Measurements from ENCODE around the gene CREBZF. TPM values are rescaled to one million over a fixed set of nuclear protein-coding genes. Genes with fewer than 3 reads are reported as not detected.
A peak's percentile ranks its signal among the peaks of the same experiment; 100 is the strongest.

CREBZF gene
- total RNA-seq, 2 experiments from 2014 or later: 82.1 to 120 TPM

DNA sequence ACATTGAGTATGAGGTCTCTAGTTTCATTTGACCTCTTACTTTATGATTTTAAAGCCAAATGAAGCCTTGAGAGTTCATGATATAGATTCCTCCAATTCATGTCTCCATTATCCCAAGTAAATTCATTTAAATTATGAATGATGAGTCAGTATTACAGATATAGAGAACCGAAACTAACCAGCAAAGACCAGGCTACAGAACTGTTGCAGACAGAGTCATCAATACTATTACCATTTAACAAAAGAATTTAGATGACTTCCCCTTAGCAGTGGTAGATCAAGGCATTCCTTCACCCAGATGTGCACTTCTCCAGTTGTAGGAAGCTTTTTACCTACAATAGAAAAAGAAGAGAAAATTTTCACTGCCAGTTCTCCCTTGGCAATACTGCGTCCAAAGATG, 32.8 kb upstream of the CREBZF start:
- Histone ChIP-seq H2AFZ (ENCODE audit: low read length) (no peak overlapping the region), H3K79me2 (ENCODE audit: insufficient read depth, low read depth, low read length) (no peaks in the 10 kb centered on the region), H3K27ac (ENCODE audit: low read depth, low read length, poor library complexity, severe bottlenecking) (no peak overlapping the region), H3K4me1 (ENCODE audit: insufficient read depth, low read length, poor library complexity, severe bottlenecking) (no peaks in the 10 kb centered on the region), H3K9me3 (ENCODE audit: low read length) (no peaks in the 10 kb centered on the region), H3K4me3 (ENCODE audit: low read depth, low read length, poor library complexity, severe bottlenecking) (no peak overlapping the region), H3K4me2 (ENCODE audit: low read length) (no peak overlapping the region), H3K36me3 (ENCODE audit: insufficient read depth, low read length) (no peaks in the 10 kb centered on the region), H3K9me2 (ENCODE audit: insufficient read depth, low read length) (no peaks in the 10 kb centered on the region), H4K20me1 (ENCODE audit: insufficient read depth, low read length) (no peaks in the 10 kb centered on the region)
- TF ChIP-seq EZH2phosphoT487 (IDR thresholded peaks at IDR 0.05; ENCODE audit: borderline replicate concordance, low read depth, low read length): no peak
- TF ChIP-seq, protein P1, sequence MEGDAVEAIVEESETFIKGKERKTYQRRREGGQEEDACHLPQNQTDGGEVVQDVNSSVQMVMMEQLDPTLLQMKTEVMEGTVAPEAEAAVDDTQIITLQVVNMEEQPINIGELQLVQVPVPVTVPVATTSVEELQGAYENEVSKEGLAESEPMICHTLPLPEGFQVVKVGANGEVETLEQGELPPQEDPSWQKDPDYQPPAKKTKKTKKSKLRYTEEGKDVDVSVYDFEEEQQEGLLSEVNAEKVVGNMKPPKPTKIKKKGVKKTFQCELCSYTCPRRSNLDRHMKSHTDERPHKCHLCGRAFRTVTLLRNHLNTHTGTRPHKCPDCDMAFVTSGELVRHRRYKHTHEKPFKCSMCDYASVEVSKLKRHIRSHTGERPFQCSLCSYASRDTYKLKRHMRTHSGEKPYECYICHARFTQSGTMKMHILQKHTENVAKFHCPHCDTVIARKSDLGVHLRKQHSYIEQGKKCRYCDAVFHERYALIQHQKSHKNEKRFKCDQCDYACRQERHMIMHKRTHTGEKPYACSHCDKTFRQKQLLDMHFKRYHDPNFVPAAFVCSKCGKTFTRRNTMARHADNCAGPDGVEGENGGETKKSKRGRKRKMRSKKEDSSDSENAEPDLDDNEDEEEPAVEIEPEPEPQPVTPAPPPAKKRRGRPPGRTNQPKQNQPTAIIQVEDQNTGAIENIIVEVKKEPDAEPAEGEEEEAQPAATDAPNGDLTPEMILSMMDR (conservative IDR thresholded peaks at IDR 0.05; ENCODE audit: low read length): no peak
- CTCF ChIA-PET (ENCODE audit: unreplicated experiment): no interaction called here
- DNase-seq (ENCODE audit: low spot score): no peak
- intact Hi-C loops (cut with micrococcal nuclease; ENCODE audit: unreplicated experiment): loop anchor here (10.0 kb wide), 1 partner anchor 127 kb away; no protein-coding TSS in a partner anchor
- POLR2A ChIA-PET: interaction anchor here (1.2 kb wide), 1 partner anchor 100 kb away, joined by 3 read pairs; no protein-coding TSS in a partner anchor
- no TSS peak for BruUV-seq (replicated peaks)

DNA sequence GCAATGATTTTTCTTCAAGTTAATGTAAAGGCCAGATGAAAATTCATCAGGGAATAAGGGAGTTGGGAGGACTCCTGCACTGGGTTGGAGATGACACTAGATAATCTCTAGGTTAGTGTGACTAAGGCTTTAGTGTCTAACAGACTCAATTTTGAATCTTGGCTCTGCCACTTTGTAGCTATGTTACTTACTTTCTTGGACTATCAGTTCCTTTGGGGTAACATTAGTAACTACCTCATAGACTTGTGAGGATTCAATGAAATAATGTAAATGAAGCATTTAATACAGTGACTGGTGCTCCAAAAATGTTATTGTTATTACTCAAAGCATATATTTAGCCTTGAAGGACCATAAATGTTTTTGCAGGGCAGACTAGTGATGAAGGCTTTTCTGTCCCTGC, 30.6 kb upstream of the CREBZF start:
- POLR2A ChIA-PET: interaction anchor here (1.4 kb wide), 1 partner anchor 28 kb away, joined by 3 read pairs; no protein-coding TSS in a partner anchor
- CTCF ChIA-PET (ENCODE audit: unreplicated experiment): no interaction called here
- Histone ChIP-seq H3K36me3 (ENCODE audit: insufficient read depth, low read length) (no peaks in the 10 kb centered on the region), H3K4me3 (ENCODE audit: low read depth, low read length, poor library complexity, severe bottlenecking) (no peak overlapping the region), H3K27ac (ENCODE audit: low read depth, low read length, poor library complexity, severe bottlenecking) (no peak overlapping the region), H2AFZ (ENCODE audit: low read length) (no peak overlapping the region), H3K4me1 (ENCODE audit: insufficient read depth, low read length, poor library complexity, severe bottlenecking) (no peaks in the 10 kb centered on the region), H3K9me2 (ENCODE audit: insufficient read depth, low read length) (no peaks in the 10 kb centered on the region), H3K79me2 (ENCODE audit: insufficient read depth, low read depth, low read length) (no peaks in the 10 kb centered on the region), H3K9me3 (ENCODE audit: low read length) (no peaks in the 10 kb centered on the region), H4K20me1 (ENCODE audit: insufficient read depth, low read length) (no peaks in the 10 kb centered on the region), H3K4me2 (ENCODE audit: low read length) (no peak overlapping the region)
- DNase-seq (ENCODE audit: low spot score): no peak
- TF ChIP-seq, protein P1 (conservative IDR thresholded peaks at IDR 0.05; ENCODE audit: low read length): no peak
- TF ChIP-seq EZH2phosphoT487 (IDR thresholded peaks at IDR 0.05; ENCODE audit: borderline replicate concordance, low read depth, low read length): no peak
- intact Hi-C loops (cut with micrococcal nuclease; ENCODE audit: unreplicated experiment): loop anchor here (10.0 kb wide), 1 partner anchor 129 kb away; no protein-coding TSS in a partner anchor
- no TSS peak for BruUV-seq (replicated peaks)

DNA sequence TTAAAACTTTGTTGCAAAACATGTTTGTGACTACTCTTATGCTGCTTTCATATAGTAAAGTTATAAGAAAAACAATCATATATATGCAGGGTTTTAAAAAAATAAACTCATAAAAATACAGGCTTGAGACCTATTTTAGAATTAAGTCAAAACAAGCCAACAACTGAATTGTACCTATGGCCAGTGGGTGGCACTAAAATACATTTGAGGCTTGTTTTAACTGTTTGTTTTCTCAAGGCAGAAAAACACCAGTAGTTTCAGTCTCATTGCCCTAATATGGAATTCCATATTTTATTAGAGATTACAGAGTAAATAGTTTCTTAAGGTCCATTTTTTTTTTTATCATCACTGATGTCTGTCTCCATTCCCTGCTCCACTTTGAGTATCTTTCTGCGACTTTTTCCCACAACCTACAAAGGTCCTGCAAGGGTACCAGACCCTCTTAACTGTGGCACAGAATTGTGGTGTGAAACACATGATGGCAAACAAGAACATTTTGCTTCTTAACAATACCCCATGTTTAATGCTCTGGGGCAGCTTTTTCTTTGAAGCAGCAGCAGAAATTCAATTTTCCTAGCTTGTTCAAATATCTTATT, 29.6 kb upstream of the CREBZF start:
- intact Hi-C loops (cut with micrococcal nuclease; ENCODE audit: unreplicated experiment): loop anchor here (10.0 kb wide), 1 partner anchor 130 kb away; no protein-coding TSS in a partner anchor
- CTCF ChIA-PET (ENCODE audit: unreplicated experiment): no interaction called here
- BruUV-seq (replicated peaks): no TSS peak
- Histone ChIP-seq H3K79me2 (ENCODE audit: insufficient read depth, low read depth, low read length) (no peaks in the 10 kb centered on the region), H3K4me2 (ENCODE audit: low read length) (no peak overlapping the region), H3K36me3 (ENCODE audit: insufficient read depth, low read length) (no peaks in the 10 kb centered on the region), H3K9me2 (ENCODE audit: insufficient read depth, low read length) (no peaks in the 10 kb centered on the region), H3K4me3 (ENCODE audit: low read depth, low read length, poor library complexity, severe bottlenecking) (no peak overlapping the region), H3K27ac (ENCODE audit: low read depth, low read length, poor library complexity, severe bottlenecking) (no peak overlapping the region), H4K20me1 (ENCODE audit: insufficient read depth, low read length) (no peaks in the 10 kb centered on the region), H3K9me3 (ENCODE audit: low read length) (no peaks in the 10 kb centered on the region), H2AFZ (ENCODE audit: low read length) (no peak overlapping the region), H3K4me1 (ENCODE audit: insufficient read depth, low read length, poor library complexity, severe bottlenecking) (no peaks in the 10 kb centered on the region)
- POLR2A ChIA-PET: interaction anchor here (1.4 to 1.5 kb wide), 2 partner anchors 10 to 27 kb away, joined by 3 to 4 read pairs; no protein-coding TSS in a partner anchor
- TF ChIP-seq, protein P1 (conservative IDR thresholded peaks at IDR 0.05; ENCODE audit: low read length): peak; percentile 80
- no peak for TF ChIP-seq EZH2phosphoT487 (IDR thresholded peaks at IDR 0.05; ENCODE audit: borderline replicate concordance, low read depth, low read length)
- peak; percentile 24 for DNase-seq (ENCODE audit: low spot score)
